Kidney (tissue), 14 donors: ENCODE results near the gene MRPL1. TPM values are rescaled to one million over a fixed set of nuclear protein-coding genes. Genes with fewer than 3 reads are reported as not detected.

ENCODE experiments used
- DNase-seq, 5 donors: peaks; one replicate each; pipeline ENCODE4 v3.0.0-alpha.2; 2013 to 2020
- FAIRE-seq: peaks from 2 replicates; lab custom pipeline; 2012; peaks lifted over from hg19 to GRCh38; lab: Jason Lieb, UNC
- H3K27ac ChIP-seq, 2 donors: one replicate each; pipeline ENCODE4 v1.7.0; 2013; ENCODE audit warnings: low read depth in 2 of 2, low read length in 2 of 2, inconsistent platforms in 1 of 2
- H3K27me3 ChIP-seq: one replicate; pipeline ENCODE4 v1.7.1; 2013; ENCODE audit warnings: low read length, inconsistent platforms; ENCODE audit not compliant: control insufficient read depth, insufficient read depth
- H3K36me3 ChIP-seq, 3 donors: one replicate each; pipeline versions ENCODE4 v1.7.0 to v1.7.1; 2013; ENCODE audit warnings: low read length in 3 of 3, control low read depth in 1 of 3, inconsistent platforms in 1 of 3; ENCODE audit not compliant: insufficient read depth in 3 of 3, control insufficient read depth in 2 of 3
- H3K4me1 ChIP-seq, 3 donors: one replicate each; pipeline versions ENCODE4 v1.7.0 to v1.7.1; 2013; ENCODE audit warnings: low read length in 3 of 3, inconsistent platforms in 1 of 3, low read depth in 1 of 3; ENCODE audit not compliant: control insufficient read depth in 2 of 3, insufficient read depth in 2 of 3
- H3K4me3 ChIP-seq, 3 donors: one replicate each; pipeline versions ENCODE4 v1.7.0 to v1.8.1; 2013; ENCODE audit warnings: low read length in 3 of 3, control low read depth in 1 of 3, inconsistent platforms in 1 of 3
- H3K9ac ChIP-seq, 3 donors: one replicate each; pipeline versions ENCODE4 v1.7.0 to v1.7.1; 2013; ENCODE audit warnings: low read length in 3 of 3, control low read depth in 1 of 3, inconsistent platforms in 1 of 3
- H3K9me3 ChIP-seq, 3 donors: one replicate each; pipeline versions ENCODE4 v1.7.0 to v1.7.1; 2013; ENCODE audit warnings: low read length in 3 of 3, control low read depth in 1 of 3, inconsistent platforms in 1 of 3; ENCODE audit not compliant: control insufficient read depth in 2 of 3, insufficient read depth in 1 of 3
- intact Hi-C: fragments of 100-400 bp; cut with DNase I; formaldehyde crosslinking; loops from one replicate; pipeline ENCODE4 v1.11.1; 2022
- polyA plus RNA-seq: library from polyadenylated mRNA; stranded (reverse); fragments of 350-450 nt; fragmentation: Illumina TruSeq; extraction: RNeasy Lipid Tissue Mini Kit (QIAGEN cat#74804); gene quantifications from one replicate; pipeline ENCODE4 v1.2.3, GENCODE V29; 2014; ENCODE audit warnings: low read depth, low replicate concordance; ENCODE audit not compliant: insufficient read depth
- total RNA-seq: library from RNA; stranded (reverse); fragmentation: NEBNext Ultra II Directional; extraction: Animal tissue kit (Norgen Biotek cat#: 25700); gene quantifications from one replicate; pipeline ENCODE4 v1.2.1, GENCODE V29; 2021
- TF ChIP-seq, protein P1 (sequence below): IDR thresholded peaks from 3 replicates; pipeline ENCODE4 v1.5.1; 2012; ENCODE audit warnings: mild to moderate bottlenecking, moderate library complexity, borderline replicate concordance; ENCODE audit not compliant: insufficient read depth; ENCODE audit errors: extremely low read depth
- donor health status: control.
- donor health status: control.
- donor health status: control.
- donor health status: control.
- donor health status: control.
- donor health status: DM: yes; HTN: yes; CAD: no.
- donor health status: Normal renal cell carcinoma (clear cell type).

The MRPL1 gene
- total and polyA plus RNA-seq, 2 donors from 2014 or later = 29.8 to 61.0 TPM

DNA sequence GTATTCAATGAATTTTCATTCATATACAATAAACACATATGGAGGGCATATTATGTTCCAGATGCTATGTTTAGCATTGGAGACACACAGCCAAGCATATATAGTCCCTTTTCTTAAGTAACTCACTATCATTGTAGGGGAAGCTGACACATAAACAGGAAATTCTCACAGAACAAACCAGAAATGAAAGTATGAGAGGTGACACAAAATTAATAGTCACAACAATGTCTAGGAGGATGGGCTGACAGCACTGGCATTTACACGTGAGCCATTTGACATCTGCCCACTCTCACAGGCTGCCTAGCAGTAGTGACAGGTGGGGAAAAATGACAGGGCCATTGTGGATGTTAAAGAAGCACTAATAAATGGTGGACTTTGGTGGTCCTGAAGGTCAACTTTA, 40.9 kb upstream of the MRPL1 start:
- Histone ChIP-seq H3K36me3 (no peaks in the 10 kb centered on the region), H3K9ac (no peak overlapping the region), H3K9me3 (no peaks in the 10 kb centered on the region), H3K27ac (no peak overlapping the region), H3K27me3 (no peaks in the 10 kb centered on the region), H3K4me1 (peaks cover 0 to 13% (median 3%) of the 10 kb centered on the region in 3 donors), H3K4me3 (no peak overlapping the region)
- intact Hi-C loops = no loop called here
- DNase-seq (no peak), FAIRE-seq (no peak)
- TF ChIP-seq, protein P1, sequence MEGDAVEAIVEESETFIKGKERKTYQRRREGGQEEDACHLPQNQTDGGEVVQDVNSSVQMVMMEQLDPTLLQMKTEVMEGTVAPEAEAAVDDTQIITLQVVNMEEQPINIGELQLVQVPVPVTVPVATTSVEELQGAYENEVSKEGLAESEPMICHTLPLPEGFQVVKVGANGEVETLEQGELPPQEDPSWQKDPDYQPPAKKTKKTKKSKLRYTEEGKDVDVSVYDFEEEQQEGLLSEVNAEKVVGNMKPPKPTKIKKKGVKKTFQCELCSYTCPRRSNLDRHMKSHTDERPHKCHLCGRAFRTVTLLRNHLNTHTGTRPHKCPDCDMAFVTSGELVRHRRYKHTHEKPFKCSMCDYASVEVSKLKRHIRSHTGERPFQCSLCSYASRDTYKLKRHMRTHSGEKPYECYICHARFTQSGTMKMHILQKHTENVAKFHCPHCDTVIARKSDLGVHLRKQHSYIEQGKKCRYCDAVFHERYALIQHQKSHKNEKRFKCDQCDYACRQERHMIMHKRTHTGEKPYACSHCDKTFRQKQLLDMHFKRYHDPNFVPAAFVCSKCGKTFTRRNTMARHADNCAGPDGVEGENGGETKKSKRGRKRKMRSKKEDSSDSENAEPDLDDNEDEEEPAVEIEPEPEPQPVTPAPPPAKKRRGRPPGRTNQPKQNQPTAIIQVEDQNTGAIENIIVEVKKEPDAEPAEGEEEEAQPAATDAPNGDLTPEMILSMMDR = no peak

DNA sequence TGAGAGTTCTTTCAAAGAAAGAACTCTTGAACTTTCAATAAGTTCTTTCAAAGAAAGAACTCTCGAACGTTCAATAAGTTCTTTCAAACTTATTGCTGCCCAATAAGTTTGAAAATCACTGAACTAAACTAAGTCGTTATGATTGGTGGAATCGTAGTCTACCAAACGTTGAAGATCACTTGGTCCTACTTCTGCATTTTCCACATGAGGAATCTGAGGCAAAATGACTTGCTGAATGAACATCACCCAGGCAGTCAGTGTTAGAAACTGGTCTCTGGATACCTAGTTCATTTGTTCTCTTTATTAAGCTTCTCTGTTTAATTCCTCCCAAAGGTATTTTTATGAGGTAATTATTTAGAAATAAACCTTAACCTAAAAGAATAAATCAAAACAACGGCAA, 36.4 kb upstream of the MRPL1 start:
- Histone ChIP-seq H3K4me3 (no peak overlapping the region), H3K36me3 (no peaks in the 10 kb centered on the region), H3K27ac (no peak overlapping the region), H3K9me3 (no peaks in the 10 kb centered on the region), H3K4me1 (peaks cover 0 to 3% (median 0%) of the 10 kb centered on the region in 3 donors), H3K9ac (no peak overlapping the region), H3K27me3 (no peaks in the 10 kb centered on the region)
- TF ChIP-seq, protein P1 = no peak
- FAIRE-seq (no peak), DNase-seq (no peak)
- intact Hi-C loops = no loop called here

DNA sequence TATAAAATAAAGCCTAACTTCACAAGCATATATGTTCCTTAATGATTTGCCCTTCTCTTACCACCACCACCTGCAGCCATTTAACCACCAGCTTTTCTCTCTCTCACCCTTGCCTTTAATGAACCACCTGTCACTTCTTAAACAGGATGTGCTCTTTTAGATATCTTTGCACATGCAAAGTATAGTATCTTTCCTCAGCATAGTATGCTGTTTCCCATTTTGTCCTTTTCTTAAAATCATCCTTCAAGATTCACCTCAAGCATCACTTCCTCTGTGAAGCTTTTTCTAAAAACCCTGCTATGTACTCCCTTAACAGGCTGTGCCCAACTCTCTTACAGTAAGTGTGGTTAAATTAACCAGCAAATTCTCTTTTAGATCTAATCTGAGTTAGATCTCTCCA, 35.3 kb upstream of the MRPL1 start:
- intact Hi-C loops = no loop called here
- DNase-seq (no peak), FAIRE-seq (no peak)
- Histone ChIP-seq H3K27me3 (no peaks in the 10 kb centered on the region), H3K4me1 (no peaks in the 10 kb centered on the region), H3K9ac (no peak overlapping the region), H3K36me3 (no peaks in the 10 kb centered on the region), H3K4me3 (no peak overlapping the region), H3K27ac (no peak overlapping the region), H3K9me3 (no peaks in the 10 kb centered on the region)
- TF ChIP-seq, protein P1 = no peak

DNA sequence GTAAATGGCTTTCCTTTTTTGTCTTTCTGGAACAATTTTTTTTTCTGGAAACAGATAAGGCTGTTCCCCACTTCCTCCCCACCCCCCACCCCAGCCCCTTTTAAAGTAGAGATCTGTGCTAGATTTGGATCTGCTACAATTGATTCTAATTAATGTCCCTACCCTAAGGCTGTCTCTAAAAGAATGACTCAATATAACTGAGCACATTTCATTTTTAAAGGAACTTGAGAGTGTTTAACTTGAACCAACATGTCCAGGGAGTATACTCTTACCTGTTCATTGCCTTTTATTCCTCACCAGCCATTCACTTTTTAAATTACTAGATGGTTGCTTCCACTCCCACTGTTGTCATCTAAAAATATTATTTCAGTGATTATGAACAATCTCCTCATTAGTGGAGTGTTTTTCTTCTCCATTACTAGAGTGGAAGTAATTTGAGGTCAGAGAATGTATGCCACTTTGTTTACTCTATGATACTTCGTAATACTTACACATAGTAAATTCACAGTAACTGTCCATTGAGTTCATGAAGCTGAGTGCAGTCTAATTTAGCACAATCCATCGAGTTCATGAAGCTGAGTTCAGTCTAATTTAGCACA, 29.4 kb upstream of the MRPL1 start:
- no peak overlapping the region for H3K27ac ChIP-seq
- intact Hi-C loops = no loop called here

More for the DNA sequence above, 29.4 kb upstream of the MRPL1 start:
- TF ChIP-seq, protein P1 = no peak
- Histone ChIP-seq H3K36me3 (no peaks in the 10 kb centered on the region), H3K9me3 (no peaks in the 10 kb centered on the region), H3K4me1 (no peaks in the 10 kb centered on the region), H3K4me3 (no peak overlapping the region), H3K27me3 (no peaks in the 10 kb centered on the region), H3K9ac (no peak overlapping the region)
- FAIRE-seq (no peak), DNase-seq (no peak)
